Small intestine (tissue), 7 donors: ENCODE measurements around the gene DPP6. TPM values are rescaled to one million over a fixed set of nuclear protein-coding genes. Genes with fewer than 3 reads are reported as not detected.
"Not testable (repeated sequence)": the region's sequence is repeated elsewhere in the genome, so short reads cannot be mapped to it uniquely, and the experiment has no call there.

Experiments used
- DNase-seq, 2 donors: peaks; one replicate each; pipeline versions ENCODE4 v3.0.0 to v3.0.0-alpha.2; 2013
- FAIRE-seq: peaks from 2 replicates; lab custom pipeline; 2012; peaks lifted over from hg19 to GRCh38; lab: Jason Lieb, UNC
- H3K27ac ChIP-seq, 3 donors: one replicate each; pipeline ENCODE4 v1.5.1; 2013; ENCODE audit warnings: low read length in 2 of 3, mild to moderate bottlenecking in 2 of 3, control low read depth in 1 of 3, inconsistent platforms in 1 of 3, low read depth in 1 of 3, moderate library complexity in 1 of 3
- H3K27me3 ChIP-seq, 3 donors: one replicate each; pipeline ENCODE4 v1.6.1; 2013; ENCODE audit warnings: low read length in 3 of 3, inconsistent platforms in 1 of 3; ENCODE audit not compliant: control insufficient read depth in 3 of 3, insufficient read depth in 3 of 3
- H3K36me3 ChIP-seq, 3 donors: one replicate each; pipeline ENCODE4 v1.6.1; 2013; ENCODE audit warnings: low read length in 3 of 3, inconsistent platforms in 1 of 3, low read depth in 1 of 3, mild to moderate bottlenecking in 1 of 3, moderate library complexity in 1 of 3; ENCODE audit not compliant: control insufficient read depth in 3 of 3, insufficient read depth in 2 of 3
- H3K4me1 ChIP-seq, 3 donors: one replicate each; pipeline ENCODE4 v1.6.1; 2013; ENCODE audit warnings: low read length in 2 of 3, inconsistent platforms in 1 of 3, low read depth in 1 of 3, mild to moderate bottlenecking in 1 of 3, moderate library complexity in 1 of 3; ENCODE audit not compliant: control insufficient read depth in 3 of 3, insufficient read depth in 2 of 3
- H3K4me3 ChIP-seq, 3 donors: one replicate each; pipeline ENCODE4 v1.5.1; 2013; ENCODE audit warnings: low read length in 3 of 3, control low read depth in 1 of 3, inconsistent platforms in 1 of 3, low read depth in 1 of 3, mild to moderate bottlenecking in 1 of 3, moderate library complexity in 1 of 3
- H3K9me3 ChIP-seq, 2 donors: one replicate each; pipeline ENCODE4 v1.6.1; 2013; ENCODE audit warnings: low read depth in 1 of 2, low read length in 1 of 2; ENCODE audit not compliant: control insufficient read depth in 2 of 2, insufficient read depth in 1 of 2
- WGBS, 3 donors: extraction: QIAGEN DNeasy Blood & Tissue Kit; methylation state at CpG; one replicate each; pipeline ENCODE4 v1.1.7; 2013; 5-methylcytosine and 5-hydroxymethylcytosine counted together
- polyA plus RNA-seq, 4 donors: library from polyadenylated mRNA; stranded (reverse) in 3 of 4; unstranded in 1 of 4; fragments of 200-250 nt in 3 of 4; fragments of 120-200 nt in 1 of 4; gene quantifications; one replicate each; pipeline versions ENCODE4 v1.2.1 to v1.2.3, GENCODE V29; 2013
- donor health status: healthy with polysubstance abuse.
- donor health status: control.
- donor health status: control.
- donor health status: Bipolar disorder and iron deficiency.
- donor health status: healthy.

The DPP6 gene
- polyA plus RNA-seq, 4 donors, result 0.80 to 1.8 TPM; not detected in 2

DNA sequence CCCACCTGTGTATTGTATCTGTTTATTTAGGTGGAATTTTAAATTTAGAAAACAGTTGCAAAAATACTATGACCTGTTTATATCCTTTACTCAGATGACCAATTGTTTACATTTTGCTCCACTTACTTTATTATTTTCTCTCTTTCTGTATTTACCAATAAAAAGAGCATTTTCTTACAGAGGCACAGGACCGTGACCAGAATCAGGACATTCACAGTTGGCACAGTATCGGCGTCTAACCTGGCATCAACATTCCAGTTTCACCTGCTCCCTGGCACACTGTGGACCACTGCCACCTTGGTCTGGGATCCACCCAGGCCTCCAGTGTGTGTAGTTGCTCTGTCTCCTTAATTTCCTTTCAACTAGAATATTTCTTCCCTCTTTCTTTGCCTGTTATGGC lies 39.9 kb downstream of the DPP6 start:
- not testable (repeated sequence) for H3K36me3 ChIP-seq, H3K4me1 ChIP-seq, DNase-seq, FAIRE-seq, H3K9me3 ChIP-seq, H3K4me3 ChIP-seq, H3K27me3 ChIP-seq, H3K27ac ChIP-seq
- 86 to 95% (median 91%) methylated on average over 3 of the region's 3 CpGs for WGBS, 3 donors

- H3K36me3 ChIP-seq, FAIRE-seq, H3K4me3 ChIP-seq, H3K4me1 ChIP-seq, DNase-seq, H3K27me3 ChIP-seq, H3K9me3 ChIP-seq, H3K27ac ChIP-seq: not testable (repeated sequence)
- 37 to 69% (median 58%) methylated on average over 4 to 8 of the region's 9 CpGs for WGBS, 3 donors
These were observed 43.0 kb downstream of the DPP6 start for GRCh38 chr7:154095201-154095600.

DNA sequence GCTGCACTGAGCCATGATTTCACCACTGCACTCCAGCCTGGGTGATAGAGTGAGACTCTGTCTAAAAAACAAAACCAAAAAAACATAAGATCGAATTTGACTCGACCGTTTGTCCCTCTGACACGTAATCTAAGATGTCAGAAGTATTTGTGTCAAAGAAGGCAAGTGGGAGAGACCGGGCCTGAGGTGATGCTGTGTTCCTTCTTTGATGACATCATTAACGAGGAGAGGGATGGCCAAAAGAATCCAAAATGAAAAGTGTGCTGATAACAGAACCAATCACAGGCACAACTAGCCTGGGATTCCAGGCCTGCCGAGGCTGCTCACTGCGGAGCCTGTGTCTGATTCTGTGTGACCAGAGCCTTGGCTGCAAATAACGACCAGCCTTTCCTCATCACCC lies 52.9 kb downstream of the DPP6 start:
- not testable (repeated sequence) for FAIRE-seq, H3K27me3 ChIP-seq, H3K36me3 ChIP-seq, DNase-seq, H3K4me1 ChIP-seq, H3K4me3 ChIP-seq, H3K27ac ChIP-seq, H3K9me3 ChIP-seq
- WGBS, 3 donors, result 70 to 74% (median 71%) methylated on average over 9 of the region's 9 CpGs

GRCh38 chr7:154109615-154110014 lies 57.4 kb downstream of the DPP6 start:
- H3K36me3 ChIP-seq, H3K4me1 ChIP-seq, H3K27ac ChIP-seq, DNase-seq, H3K9me3 ChIP-seq, FAIRE-seq, H3K27me3 ChIP-seq, H3K4me3 ChIP-seq: not testable (repeated sequence)
- WGBS, 3 donors, result no CpG with 5 or more reads among the region's 3 CpGs

- not testable (repeated sequence) for H3K9me3 ChIP-seq, H3K4me3 ChIP-seq, H3K36me3 ChIP-seq, H3K4me1 ChIP-seq, DNase-seq, H3K27me3 ChIP-seq, FAIRE-seq, H3K27ac ChIP-seq
- WGBS, 3 donors, result 62 to 72% (median 62%) methylated on average over 4 of the region's 4 CpGs
These were observed 61.6 kb downstream of the DPP6 start for GRCh38 chr7:154113732-154114351.

DNA sequence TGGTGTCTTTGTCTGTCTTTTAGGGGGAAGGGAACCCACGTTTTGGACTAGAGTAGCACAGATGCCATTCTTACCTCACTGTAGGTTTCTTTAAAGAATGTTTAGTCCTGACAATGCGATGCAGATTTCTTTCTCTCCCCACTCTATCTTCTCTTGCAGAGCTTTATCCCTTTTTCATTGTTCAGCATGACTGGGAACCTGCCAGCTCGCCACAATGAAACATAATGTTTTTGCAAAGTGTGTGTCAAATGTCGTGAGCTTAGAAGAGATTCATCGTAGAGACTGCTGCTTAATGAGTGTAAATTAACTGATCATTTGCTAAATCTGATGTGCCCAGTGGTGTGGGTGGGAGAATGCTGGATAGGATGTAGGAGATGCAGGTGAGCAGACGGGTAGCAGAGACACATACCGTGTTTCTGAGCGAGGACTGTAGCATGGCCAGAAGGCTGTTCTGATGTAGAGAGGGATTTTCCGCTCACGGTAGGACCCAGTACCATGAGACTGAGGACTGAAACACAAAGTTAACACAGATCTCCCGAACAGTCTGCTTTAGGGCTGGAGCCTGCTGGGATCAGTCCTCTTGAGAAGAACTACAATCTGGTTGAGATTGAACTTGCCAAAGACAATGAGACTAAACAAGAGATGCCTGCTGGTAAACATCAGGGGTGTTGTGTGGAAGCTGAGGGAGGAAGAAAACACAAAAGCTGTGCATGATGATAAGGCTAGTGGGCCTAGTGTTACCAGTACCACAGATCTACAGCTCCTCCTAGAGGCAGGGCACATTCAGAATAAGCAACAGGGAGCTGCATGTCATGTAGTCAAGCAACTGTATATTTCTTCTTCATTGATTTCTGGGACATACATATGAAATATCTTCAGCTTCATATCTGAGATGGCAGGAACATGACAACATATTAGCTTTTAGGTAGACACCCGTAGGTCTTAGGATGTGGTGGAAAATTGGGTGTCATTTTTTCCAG lies 65.5 kb downstream of the DPP6 start:
- H3K27ac ChIP-seq, H3K4me3 ChIP-seq, H3K27me3 ChIP-seq, H3K36me3 ChIP-seq, H3K9me3 ChIP-seq, H3K4me1 ChIP-seq, DNase-seq, FAIRE-seq: not testable (repeated sequence)
- 70 to 77% (median 71%) methylated on average over 11 to 12 of the region's 12 CpGs for WGBS, 3 donors

GRCh38 chr7:154120825-154121224 lies 68.6 kb downstream of the DPP6 start:
- H3K36me3 ChIP-seq, DNase-seq, H3K27me3 ChIP-seq, FAIRE-seq, H3K4me1 ChIP-seq, H3K9me3 ChIP-seq, H3K4me3 ChIP-seq, H3K27ac ChIP-seq: not testable (repeated sequence)
- WGBS, 3 donors, result 62 to 78% (median 71%) methylated on average over 5 of the region's 5 CpGs

DNA sequence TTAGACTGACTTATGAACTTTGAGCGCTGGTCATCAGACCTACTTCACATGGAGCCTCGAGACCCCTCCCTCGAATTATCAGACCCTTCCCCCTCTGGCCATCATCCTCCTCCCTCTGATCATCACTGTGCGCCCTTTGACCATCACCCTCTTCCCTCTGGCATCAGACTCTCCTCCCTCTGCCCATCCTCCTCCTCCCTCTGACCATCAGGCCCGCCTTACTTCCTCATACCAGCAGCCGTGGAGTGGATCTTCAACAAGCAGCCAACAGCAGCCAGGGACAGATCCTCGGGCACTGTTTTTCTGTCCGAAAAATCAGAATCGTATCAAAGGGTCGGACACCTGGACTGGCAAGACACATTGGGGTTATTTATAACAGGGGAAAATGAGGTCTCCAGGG lies 70.5 kb downstream of the DPP6 start:
- not testable (repeated sequence) for H3K36me3 ChIP-seq, H3K27me3 ChIP-seq, FAIRE-seq, H3K4me3 ChIP-seq, H3K9me3 ChIP-seq, H3K27ac ChIP-seq, H3K4me1 ChIP-seq, DNase-seq
- WGBS, 3 donors, result 36 to 68% (median 39%) methylated on average over 5 to 8 of the region's 10 CpGs
